ENCODE measurements around the gene GRB14.

DNA sequence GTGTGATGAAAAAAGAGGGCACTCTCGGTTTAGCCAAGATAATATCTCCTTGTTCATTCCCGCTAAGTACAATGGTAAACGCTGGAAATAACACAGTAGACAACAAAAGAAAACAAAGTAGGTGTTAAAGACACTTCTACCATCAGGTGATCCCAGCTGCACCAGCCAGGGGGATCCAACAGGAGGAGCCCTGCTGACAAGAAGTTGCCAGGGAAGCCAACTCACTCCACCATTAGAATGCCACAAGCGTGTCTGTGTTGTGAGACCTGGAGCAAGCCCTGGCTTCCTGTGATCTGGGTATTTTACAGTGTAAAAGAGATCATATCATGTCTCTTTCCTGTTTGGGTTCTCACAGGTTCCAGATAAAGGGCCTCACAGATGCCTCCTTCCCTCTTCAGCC is 117.0 kb downstream of the GRB14 start:
- TF ChIP-seq, protein P1, sequence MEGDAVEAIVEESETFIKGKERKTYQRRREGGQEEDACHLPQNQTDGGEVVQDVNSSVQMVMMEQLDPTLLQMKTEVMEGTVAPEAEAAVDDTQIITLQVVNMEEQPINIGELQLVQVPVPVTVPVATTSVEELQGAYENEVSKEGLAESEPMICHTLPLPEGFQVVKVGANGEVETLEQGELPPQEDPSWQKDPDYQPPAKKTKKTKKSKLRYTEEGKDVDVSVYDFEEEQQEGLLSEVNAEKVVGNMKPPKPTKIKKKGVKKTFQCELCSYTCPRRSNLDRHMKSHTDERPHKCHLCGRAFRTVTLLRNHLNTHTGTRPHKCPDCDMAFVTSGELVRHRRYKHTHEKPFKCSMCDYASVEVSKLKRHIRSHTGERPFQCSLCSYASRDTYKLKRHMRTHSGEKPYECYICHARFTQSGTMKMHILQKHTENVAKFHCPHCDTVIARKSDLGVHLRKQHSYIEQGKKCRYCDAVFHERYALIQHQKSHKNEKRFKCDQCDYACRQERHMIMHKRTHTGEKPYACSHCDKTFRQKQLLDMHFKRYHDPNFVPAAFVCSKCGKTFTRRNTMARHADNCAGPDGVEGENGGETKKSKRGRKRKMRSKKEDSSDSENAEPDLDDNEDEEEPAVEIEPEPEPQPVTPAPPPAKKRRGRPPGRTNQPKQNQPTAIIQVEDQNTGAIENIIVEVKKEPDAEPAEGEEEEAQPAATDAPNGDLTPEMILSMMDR (IDR thresholded peaks at IDR 0.05 in 8 of 11, conservative IDR thresholded peaks at IDR 0.05 in 3 of 11), result no peak
- TF ChIP-seq POLR2A (IDR thresholded peaks at IDR 0.05) (no peak), POLR2AphosphoS5 (IDR thresholded peaks at IDR 0.05) (no peak)

All from spleen (tissue), 7 donors.